ENCODE measurements around the gene NAA35.

The NAA35 gene

GRCh38 chr9:85940832-85941621, at the start of gene NAA35:
Gene NAA35, plus strand, starts transcription at chr9:85941146. Its CDS starts 1,014 bp downstream, at chr9:85942160.
- DNase-seq (ENCODE audit: low spot score) = peak; percentile 99
- Histone ChIP-seq H3K27ac (peak within 1 kb of the TSS; percentile 93 to 94), H3K4me3 (peak within 1 kb of the TSS; percentile 85)
- TF ChIP-seq CTCF (IDR thresholded peaks at IDR 0.05) = no peak

DNA sequence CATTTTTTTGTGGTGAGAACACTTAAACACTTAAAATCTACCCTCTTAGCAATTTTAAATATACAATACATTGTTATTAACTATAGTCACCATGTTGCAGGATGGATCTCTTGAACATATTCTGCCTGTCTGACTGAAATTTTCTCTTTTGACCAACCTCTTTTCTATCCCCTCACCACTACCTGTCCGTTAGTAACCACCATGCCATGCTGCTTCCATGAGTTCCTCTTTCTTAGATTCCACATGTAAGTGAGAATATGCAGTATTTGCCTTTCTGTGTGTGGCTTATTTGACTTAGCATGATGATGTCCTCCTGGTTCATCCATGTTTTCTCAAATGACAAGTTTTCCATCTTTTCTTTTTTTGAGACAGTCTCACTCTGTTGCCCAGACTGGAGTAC, 48.5 kb upstream of the NAA35 start:
- Histone ChIP-seq H3K4me3 (no peak overlapping the region), H3K27ac (no peak overlapping the region)
- no peak for DNase-seq (ENCODE audit: low spot score)
- no peak for TF ChIP-seq CTCF (IDR thresholded peaks at IDR 0.05)

GRCh38 chr9:85895685-85896084, 45.3 kb upstream of the NAA35 start:
- H3K4me3 ChIP-seq = no peak overlapping the region
- no peak for TF ChIP-seq CTCF (IDR thresholded peaks at IDR 0.05)
- no peak for DNase-seq (ENCODE audit: low spot score)
- no peak overlapping the region for H3K27ac ChIP-seq

GRCh38 chr9:85897848-85898247, 43.1 kb upstream of the NAA35 start:
- Histone ChIP-seq H3K27ac (no peak overlapping the region), H3K4me3 (no peak overlapping the region)
- DNase-seq (ENCODE audit: low spot score) = no peak
- no peak for TF ChIP-seq CTCF (IDR thresholded peaks at IDR 0.05)

- Histone ChIP-seq H3K27ac (no peak overlapping the region), H3K4me3 (no peak overlapping the region)
- no peak for DNase-seq (ENCODE audit: low spot score)
- no peak for TF ChIP-seq CTCF (IDR thresholded peaks at IDR 0.05)
These were observed 42.6 kb upstream of the NAA35 start for GRCh38 chr9:85898332-85898731.

DNA sequence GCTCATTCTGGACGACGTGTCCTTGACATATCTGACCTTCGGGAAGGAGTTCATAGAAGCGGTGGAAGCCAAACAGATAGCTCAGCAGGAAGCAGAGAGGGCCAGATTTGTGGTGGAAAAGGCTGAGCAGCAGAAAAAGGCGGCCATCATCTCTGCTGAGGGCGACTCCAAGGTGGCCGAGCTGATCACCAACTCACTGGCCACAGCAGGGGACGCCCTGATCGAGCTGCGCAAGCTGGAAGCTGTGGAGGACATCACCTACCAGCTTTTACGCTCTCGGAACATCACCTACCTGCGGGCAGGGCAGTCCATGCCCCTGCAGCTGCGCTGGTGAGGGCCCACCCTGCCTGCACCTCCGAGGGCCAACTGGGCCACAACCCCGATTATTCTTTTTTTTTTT, 41.6 kb upstream of the NAA35 start:
- TF ChIP-seq CTCF (IDR thresholded peaks at IDR 0.05) = no peak
- Histone ChIP-seq H3K4me3 (no peak overlapping the region), H3K27ac (no peak overlapping the region)
- no peak for DNase-seq (ENCODE audit: low spot score)

DNA sequence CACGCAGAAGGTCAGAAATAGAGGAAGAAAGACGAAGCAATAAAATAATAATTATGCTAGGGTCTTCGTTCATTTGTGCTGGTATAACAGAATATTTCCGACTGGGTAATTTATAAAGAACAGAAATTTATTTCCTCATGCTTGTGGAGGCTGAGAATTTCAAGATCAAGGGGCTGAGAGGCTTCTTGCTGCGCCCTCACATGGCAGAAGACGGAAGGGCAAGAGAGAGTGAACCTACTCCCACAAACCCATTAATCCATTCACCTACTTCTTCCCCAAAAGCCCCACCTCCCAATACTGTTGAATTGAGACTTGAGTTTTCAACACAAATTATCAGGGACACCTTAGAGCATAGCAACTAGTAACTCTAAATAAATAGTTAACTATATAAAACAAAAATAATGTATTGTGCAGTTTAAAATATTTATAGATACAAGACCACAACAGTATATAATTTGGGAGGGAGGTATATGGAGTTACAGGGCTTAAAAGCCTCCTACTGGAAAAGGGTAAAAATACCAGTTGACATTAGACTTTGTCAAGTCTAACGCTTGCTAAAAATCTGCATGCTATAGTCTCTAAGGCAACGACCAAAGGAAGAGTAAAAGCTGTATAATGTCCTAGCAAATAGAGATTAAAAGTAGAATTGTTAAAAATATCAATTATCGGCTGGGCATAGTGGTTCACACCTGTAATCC, 40.3 kb upstream of the NAA35 start:
- Histone ChIP-seq H3K4me3 (no peak overlapping the region), H3K27ac (no peak overlapping the region)
- TF ChIP-seq CTCF (IDR thresholded peaks at IDR 0.05) = no peak
- DNase-seq (ENCODE audit: low spot score) = no peak

Data from coronary artery (tissue), 2 donors.